GM15510 (cell line): ENCODE results near the gene TBC1D30.

ENCODE experiments used
- POLR2A ChIP-seq: IDR thresholded peaks from 3 replicates; pipeline ENCODE4 v1.6.1; 2011; ENCODE audit warnings: borderline replicate concordance; ENCODE audit not compliant: insufficient read length; ENCODE audit errors: extremely low read depth

TBC1D30 gene

GRCh38 chr12:64824500-64825142, at the start of gene TBC1D30:
Gene TBC1D30, plus strand, starts transcription at chr12:64824647. Its CDS starts 233 bp downstream, at chr12:64824880.
- TF ChIP-seq POLR2A, result no peak

GRCh38 chr12:64779354-64779974, 45.0 kb upstream of the TBC1D30 start:
- TF ChIP-seq POLR2A, result no peak

DNA sequence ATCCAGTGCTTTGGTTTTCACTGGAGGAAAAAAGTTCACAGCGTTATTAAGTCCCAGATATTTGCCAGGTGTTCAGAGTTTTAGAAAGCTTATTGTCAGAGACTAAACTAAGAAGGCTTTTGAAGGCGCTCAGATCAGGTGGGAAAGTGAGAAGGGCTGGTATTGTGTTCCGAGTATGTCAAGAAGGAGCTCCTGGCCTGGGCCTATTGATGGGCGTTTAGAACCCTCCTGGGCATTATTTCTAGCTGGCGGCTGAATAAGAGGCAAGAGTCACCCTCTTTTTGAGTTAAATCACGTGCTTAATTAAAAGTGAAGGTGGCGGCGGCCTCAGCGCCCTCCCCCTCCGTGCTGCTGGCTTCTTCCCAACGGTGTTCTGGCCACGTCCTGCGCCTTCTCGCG, 44.3 kb upstream of the TBC1D30 start:
- no peak for TF ChIP-seq POLR2A

DNA sequence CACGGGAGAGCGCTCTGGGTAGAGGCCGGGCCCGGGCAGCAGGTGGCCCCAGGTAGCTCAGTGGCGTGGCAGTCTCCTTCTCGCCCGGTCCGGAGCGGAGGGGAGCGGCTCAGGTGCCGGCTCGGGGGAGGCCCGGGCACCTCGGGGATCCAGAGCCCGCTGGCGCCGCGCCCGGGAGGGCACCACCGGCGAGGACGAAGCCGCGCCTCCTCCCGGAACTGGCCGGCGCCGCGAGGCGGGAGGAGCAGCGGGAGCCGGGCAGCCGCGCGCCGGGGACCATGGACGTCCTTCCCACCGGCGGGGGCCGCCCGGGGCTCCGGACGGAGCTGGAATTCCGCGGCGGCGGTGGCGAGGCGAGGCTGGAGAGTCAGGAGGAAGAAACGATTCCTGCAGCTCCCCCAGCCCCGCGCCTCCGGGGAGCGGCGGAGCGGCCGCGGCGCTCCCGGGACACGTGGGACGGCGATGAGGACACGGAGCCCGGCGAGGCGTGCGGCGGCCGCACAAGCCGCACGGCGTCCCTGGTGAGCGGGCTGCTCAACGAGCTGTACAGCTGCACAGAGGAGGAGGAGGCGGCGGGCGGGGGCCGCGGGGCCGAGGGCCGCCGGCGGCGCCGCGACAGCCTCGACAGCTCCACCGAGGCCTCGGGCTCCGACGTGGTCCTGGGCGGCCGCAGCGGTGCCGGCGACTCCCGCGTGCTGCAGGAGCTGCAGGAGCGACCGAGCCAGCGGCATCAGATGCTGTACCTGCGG, 43.7 kb upstream of the TBC1D30 start:
- TF ChIP-seq POLR2A, result no peak

- TF ChIP-seq POLR2A, result no peak
Measured at GRCh38 chr12:64781280-64782190, 42.9 kb upstream of the TBC1D30 start.

- no peak for TF ChIP-seq POLR2A
Measured at GRCh38 chr12:64782191-64782876, 42.1 kb upstream of the TBC1D30 start.

GRCh38 chr12:64785838-64786237, 38.6 kb upstream of the TBC1D30 start:
- TF ChIP-seq POLR2A, result no peak

DNA sequence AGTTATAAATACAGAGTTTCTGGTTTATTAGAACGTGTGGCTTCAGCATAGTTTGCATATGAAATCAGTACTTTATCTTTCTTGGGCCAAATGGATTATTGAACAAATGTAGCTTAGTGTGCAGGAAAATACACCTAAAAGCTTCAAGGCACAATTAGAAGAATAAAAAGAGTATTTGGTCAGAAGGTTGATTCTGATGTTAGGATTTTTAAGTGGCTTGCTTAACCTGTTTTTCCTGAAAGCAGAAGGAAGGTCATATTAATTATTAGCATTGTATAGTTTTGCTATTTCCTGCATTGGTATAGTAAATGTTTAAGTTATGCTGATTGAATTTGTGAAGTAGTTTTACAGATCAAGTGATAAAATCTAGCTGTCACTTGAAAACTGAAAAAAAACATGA, 34.3 kb upstream of the TBC1D30 start:
- TF ChIP-seq POLR2A, result no peak

GRCh38 chr12:64791036-64791435, 33.4 kb upstream of the TBC1D30 start:
- TF ChIP-seq POLR2A, result no peak

- no peak for TF ChIP-seq POLR2A
Measured at GRCh38 chr12:64792128-64792527, 32.3 kb upstream of the TBC1D30 start.

GRCh38 chr12:64793610-64794009, 30.8 kb upstream of the TBC1D30 start:
- no peak for TF ChIP-seq POLR2A

DNA sequence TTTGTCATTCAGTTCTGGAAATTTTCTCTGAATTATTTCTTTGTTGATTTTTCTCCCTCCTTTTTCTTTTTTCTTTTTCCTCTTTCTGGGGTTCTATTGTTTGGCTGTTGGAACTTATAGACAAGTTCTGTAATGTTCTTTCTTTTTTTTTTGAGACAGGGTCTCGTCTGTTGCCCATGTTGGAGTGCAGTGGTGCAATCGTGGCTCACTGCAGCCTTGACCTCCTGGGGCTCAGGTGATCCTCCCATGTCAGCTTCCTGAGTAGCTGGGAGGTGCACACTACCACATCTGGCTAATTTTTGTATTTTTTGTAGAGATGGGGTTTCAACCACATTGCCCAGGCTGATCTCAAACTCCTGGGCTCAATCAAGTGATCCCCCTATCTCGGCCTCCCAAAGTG, 30.1 kb upstream of the TBC1D30 start:
- TF ChIP-seq POLR2A, result no peak

DNA sequence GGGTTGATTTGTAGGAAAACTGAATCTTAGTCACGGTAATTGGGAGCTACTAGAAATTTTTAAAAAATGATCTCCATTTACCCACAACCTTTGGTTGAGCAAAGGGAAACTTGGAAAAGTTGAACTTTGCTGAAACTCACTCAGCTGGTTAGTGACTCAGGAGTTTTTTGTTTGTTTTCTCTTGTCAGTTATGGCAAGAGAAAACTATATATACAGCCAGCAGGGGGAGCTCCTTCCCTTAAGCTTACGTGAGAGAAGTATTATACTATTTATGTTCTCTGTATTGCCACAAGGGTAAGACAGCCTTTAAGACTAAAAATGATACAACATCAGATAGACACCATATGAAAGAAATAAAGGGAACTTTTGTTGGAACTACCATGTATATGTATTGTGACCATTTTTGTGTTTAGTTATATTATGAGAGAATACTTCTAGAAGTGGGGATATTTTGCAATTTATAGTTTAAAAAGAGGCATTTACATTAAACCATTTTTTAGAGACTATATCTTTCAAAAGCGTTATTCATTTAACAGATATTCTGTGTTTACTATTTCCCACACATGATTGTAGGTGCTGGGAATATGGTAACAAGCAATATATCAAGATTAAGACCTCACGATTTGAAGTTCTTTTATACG, 28.1 kb upstream of the TBC1D30 start:
- TF ChIP-seq POLR2A, result no peak

DNA sequence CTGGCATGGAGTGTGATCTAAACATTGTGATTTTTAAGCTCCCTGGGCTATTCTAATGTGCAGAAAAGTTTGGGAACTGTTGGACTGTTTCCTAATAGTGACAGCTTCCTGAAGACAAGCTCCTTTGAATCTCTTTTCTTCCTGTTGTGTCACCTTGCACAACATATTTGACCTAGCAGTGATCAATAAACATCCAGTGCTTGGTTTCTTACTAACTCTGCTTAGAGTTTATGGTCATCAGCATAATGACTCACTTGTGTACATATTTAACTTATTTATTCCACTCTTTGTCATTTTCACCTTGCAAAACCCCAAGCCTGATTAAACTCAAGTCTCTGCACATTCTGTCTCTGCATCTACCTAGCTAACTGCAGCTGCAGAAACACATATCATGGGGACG, 27.3 kb upstream of the TBC1D30 start:
- no peak for TF ChIP-seq POLR2A
